ENCODE results near the gene MEIOB. TPM values are rescaled to one million over a fixed set of nuclear protein-coding genes. Genes with fewer than 3 reads are reported as not detected.

The MEIOB gene
- total RNA-seq, 5 donors from 2014 or later (not counting 1 experiment from before 2014, with no cell fraction given): 0.26 TPM; not detected in 4

Other genes starting within 250 kb of the MEIOB start
- gene JPT2, start 193.9 kb downstream of the MEIOB start, total RNA-seq: 10 to 100 TPM; 13.8 to 51.1 (median 41.3) TPM
- gene MAPK8IP3, start 166.0 kb downstream of the MEIOB start, total RNA-seq: 100 to 1,000 TPM; 216 to 309 (median 290) TPM
- 10 to 100 TPM; 45.1 to 95.9 (median 87.5) TPM for gene NME3, start 100.6 kb downstream of the MEIOB start, total RNA-seq
- gene EME2, start 99.4 kb downstream of the MEIOB start, total RNA-seq: 10 to 100 TPM; 23.0 to 50.6 (median 34.5) TPM
- 10 to 100 TPM; 37.5 to 91.2 (median 77.9) TPM for gene MRPS34, start 99.0 kb downstream of the MEIOB start, total RNA-seq
- gene SPSB3, start 89.6 kb downstream of the MEIOB start, total RNA-seq: 100 to 1,000 TPM in 3 of 5 donors, 10 to 100 TPM in 2; 67.3 to 162 (median 139) TPM
- 10 to 100 TPM; 41.2 to 77.0 (median 74.3) TPM for gene NUBP2, start 89.2 kb downstream of the MEIOB start, total RNA-seq
- gene IGFALS, start 78.5 kb downstream of the MEIOB start, total RNA-seq: 1 to 10 TPM in 2 of 5 donors, under 1 TPM in 3; 0.50 to 1.9 (median 0.88) TPM
- gene HAGH, start 45.3 kb downstream of the MEIOB start, total RNA-seq: 100 to 1,000 TPM in 1 of 5 donors, 10 to 100 TPM in 4; 37.6 to 102 (median 70.7) TPM
- gene FAHD1, start 45.0 kb downstream of the MEIOB start, total RNA-seq: 10 to 100 TPM in 3 of 5 donors, 1 to 10 TPM in 2; 6.2 to 15.3 (median 11.2) TPM
- not detected for gene HS3ST6, start 46.3 kb upstream of the MEIOB start, total RNA-seq
- gene MSRB1, start 71.0 kb upstream of the MEIOB start, total RNA-seq: 10 to 100 TPM in 2 of 5 donors, 1 to 10 TPM in 3; 5.6 to 11.9 (median 9.6) TPM
- gene RPL3L, start 82.5 kb upstream of the MEIOB start, total RNA-seq: not detected
- gene NDUFB10, start 87.4 kb upstream of the MEIOB start, total RNA-seq: 10 to 100 TPM; 46.3 to 96.5 (median 84.4) TPM
- gene RPS2, start 92.7 kb upstream of the MEIOB start, total RNA-seq: 1,000 to 10,000 TPM; 3,208 to 3,662 (median 3,410) TPM
- under 1 TPM in 3 of 5 donors, not detected in 2; 0.38 to 0.66 (median 0.44) TPM for gene RNF151, start 94.7 kb upstream of the MEIOB start, total RNA-seq
- gene TBL3, start 99.9 kb upstream of the MEIOB start, total RNA-seq: 10 to 100 TPM; 21.1 to 45.6 (median 36.9) TPM
- 1 to 10 TPM in 2 of 5 donors, under 1 TPM in 2, not detected in 1; 0.78 to 2.2 (median 1.3) TPM for gene NOXO1, start 109.3 kb upstream of the MEIOB start, total RNA-seq
- 10 to 100 TPM; 16.1 to 31.9 (median 22.0) TPM for gene GFER, start 112.0 kb upstream of the MEIOB start, total RNA-seq
- gene SYNGR3, start 117.8 kb upstream of the MEIOB start, total RNA-seq: 1 to 10 TPM; 1.1 to 5.7 (median 1.7) TPM
- 10 to 100 TPM; 44.3 to 73.7 (median 68.8) TPM for gene ZNF598, start 137.7 kb upstream of the MEIOB start, total RNA-seq
- under 1 TPM in 2 of 5 donors, not detected in 3; 0.43 to 0.44 TPM for gene NPW, start 147.6 kb upstream of the MEIOB start, total RNA-seq
- 1 to 10 TPM; 2.9 to 6.8 (median 5.8) TPM for gene NHERF2, start 154.7 kb upstream of the MEIOB start, total RNA-seq
- gene NTHL1, start 175.7 kb upstream of the MEIOB start, total RNA-seq: 10 to 100 TPM in 3 of 5 donors, 1 to 10 TPM in 2; 5.8 to 24.1 (median 18.3) TPM
- 100 to 1,000 TPM; 134 to 181 (median 161) TPM for gene TSC2, start 175.8 kb upstream of the MEIOB start, total RNA-seq